Fibroblast of the aortic adventitia (primary cell): ENCODE data around the gene ARL5C. TPM values are rescaled to one million over a fixed set of nuclear protein-coding genes. Genes with fewer than 3 reads are reported as not detected.

Experiments
- DNase-seq: peaks from one replicate; pipeline ENCODE4 v3.0.0-alpha.2; 2010; ENCODE audit warnings: low read depth
- H3K4me3 ChIP-seq: 2 replicates; pipeline ENCODE4 v1.5.1; 2011; ENCODE audit warnings: low read depth, mild to moderate bottlenecking, control low read depth, low read length, moderate library complexity
- CTCF ChIP-seq: IDR thresholded peaks from 2 replicates; pipeline ENCODE4 v1.5.1; 2011; ENCODE audit warnings: mild to moderate bottlenecking, low read length, control low read depth, inconsistent platforms; ENCODE audit not compliant: insufficient read depth
- total RNA-seq: library from RNA; depleted of rRNA; stranded (reverse); fragments of >200 nt; gene quantifications from 2 replicates; pipeline ENCODE4 v1.2.3, GENCODE V29; 2012; ENCODE audit warnings: low replicate concordance

Gene ARL5C, protein sequence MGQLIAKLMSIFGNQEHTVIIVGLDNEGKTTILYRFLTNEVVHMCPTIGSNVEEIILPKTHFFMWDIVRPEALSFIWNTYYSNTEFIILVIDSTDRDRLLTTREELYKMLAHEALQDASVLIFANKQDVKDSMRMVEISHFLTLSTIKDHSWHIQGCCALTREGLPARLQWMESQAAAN
- total RNA-seq, result 2.1 TPM in 1 of 2 replicates, not detected in the other

DNA sequence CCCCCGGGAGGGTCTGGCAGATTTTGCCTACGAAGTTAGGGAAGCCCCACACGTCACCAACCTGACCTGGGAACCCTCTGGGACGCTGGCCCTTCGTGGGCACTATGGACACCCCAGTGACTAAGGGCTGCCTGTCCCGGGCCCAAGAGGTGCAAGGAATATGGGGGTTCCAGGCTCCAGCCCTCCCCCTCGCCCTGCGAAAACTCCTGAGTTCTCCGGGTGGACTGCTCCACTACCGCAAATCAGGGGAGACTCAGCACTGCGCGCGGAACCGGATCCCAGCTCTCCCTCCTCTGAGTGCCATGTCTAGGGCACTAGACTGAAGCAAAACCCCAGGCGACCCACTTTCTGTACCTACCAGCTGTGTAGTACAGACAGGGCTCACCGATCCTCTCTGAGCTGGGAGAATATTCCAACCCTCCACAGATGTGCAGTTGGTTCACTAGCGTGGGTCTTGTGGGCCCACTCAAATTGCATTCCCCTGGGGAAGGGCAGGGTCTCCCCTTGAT lies at the start of gene ARL5C:
Gene ARL5C (minus strand): TSS at position 321 of the 509 bp plus-strand sequence. CDS start 401 bp downstream, outside the sequence.
- no peak for TF ChIP-seq CTCF
- DNase-seq, result no peak
- H3K4me3 ChIP-seq, result peak within 1 kb of the TSS; percentile 53

- no peak for TF ChIP-seq CTCF
- H3K4me3 ChIP-seq, result no peak overlapping the region
- no peak for DNase-seq
Measured at GRCh38 chr17:39213852-39214251, 47.9 kb upstream of the ARL5C start.

GRCh38 chr17:39212841-39213480 lies 47.0 kb upstream of the ARL5C start:
- H3K4me3 ChIP-seq, result no peak overlapping the region
- TF ChIP-seq CTCF, result no peak
- no peak for DNase-seq

DNA sequence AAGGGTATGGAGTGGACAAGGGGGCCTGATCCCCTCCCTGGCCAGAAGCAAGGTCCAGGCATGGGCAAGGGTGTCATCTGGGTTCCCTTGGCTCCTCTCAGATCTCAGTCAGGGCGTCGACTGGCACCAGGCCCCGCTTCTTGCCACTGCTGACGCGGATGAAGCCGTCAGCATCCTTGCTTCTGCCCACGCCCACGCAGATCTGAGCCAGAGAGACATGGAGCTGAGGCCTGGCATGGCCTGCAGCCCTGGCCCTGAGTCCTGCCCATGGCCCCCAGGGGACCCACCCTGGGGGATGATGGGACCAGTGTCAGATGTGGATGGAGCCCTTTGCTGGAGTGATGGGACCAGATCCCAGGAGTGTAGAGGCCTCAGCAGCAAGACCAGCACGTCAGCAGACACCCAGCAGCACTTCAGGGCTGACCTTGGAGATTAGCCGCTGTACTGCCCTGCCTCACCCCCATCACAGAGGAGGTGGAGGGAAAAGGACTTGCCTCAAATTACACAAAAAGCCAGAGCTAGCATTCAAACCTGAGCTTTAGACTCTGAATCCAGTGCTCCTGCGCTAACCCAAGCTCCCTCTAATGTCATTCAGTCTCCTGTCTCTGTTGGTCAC lies 46.3 kb upstream of the ARL5C start:
- H3K4me3 ChIP-seq, result no peak overlapping the region
- no peak for DNase-seq
- TF ChIP-seq CTCF, result no peak

GRCh38 chr17:39210093-39210434 lies 44.1 kb upstream of the ARL5C start:
- no peak for TF ChIP-seq CTCF
- H3K4me3 ChIP-seq, result peak overlapping the region; percentile 44
- no peak for DNase-seq

DNA sequence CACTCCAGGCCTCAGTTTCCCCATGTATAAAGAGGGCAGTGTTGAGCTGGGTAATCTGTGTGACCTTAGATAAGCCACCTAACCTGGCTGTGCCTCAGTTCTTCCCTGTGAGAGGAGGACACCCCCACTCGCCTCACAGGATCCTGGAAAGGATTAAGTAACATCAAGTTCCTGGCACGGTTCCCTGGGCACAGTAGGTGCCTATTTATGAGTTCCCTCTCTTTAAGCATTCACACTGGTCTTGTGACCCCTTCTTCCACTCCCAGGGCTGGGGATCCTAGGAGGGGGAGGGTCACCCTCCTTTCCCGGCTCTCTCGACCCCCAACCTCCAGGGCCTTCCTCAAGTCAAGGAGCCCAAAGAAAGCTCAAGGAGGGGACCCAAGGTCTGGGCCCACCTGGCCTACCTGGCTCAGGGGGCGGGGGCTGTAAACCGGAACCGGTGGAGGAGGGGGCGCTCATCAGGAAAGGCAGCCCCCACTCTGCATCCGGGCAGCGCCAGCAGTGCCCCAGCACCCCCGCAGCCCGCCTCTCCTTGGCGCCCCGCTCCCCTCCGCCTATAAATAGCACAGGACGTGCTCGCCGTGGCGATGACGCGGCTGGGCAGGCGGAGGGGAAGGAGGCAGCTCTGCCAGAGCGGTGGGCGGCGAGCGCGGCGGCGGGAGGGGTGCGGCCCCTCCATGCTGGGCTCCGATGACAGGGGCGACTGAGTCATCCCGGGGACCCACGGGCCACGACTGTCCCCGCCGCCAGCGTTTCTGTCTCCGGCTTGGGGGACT lies 43.5 kb upstream of the ARL5C start:
- no peak for TF ChIP-seq CTCF
- peak; percentile 50 for DNase-seq
- H3K4me3 ChIP-seq, result peak overlapping the region; percentile 44
